Right lobe of liver (tissue), 4 donors: ENCODE data around the gene SPOCD1.

ENCODE experiments used
- CTCF ChIP-seq, 4 donors: fragments of 200-600 bp in 3 of 4; fragments of 450-650 bp in 1 of 4; IDR thresholded peaks; one replicate each; pipeline versions ENCODE4 v1.5.1 to v1.8.0; 2016 to 2022; ENCODE audit warnings: antibody characterized with exemption in 4 of 4, mild to moderate bottlenecking in 2 of 4
- POLR2A ChIP-seq: fragments of 450-650 bp; IDR thresholded peaks from one replicate; pipeline ENCODE4 v1.6.1; 2017; ENCODE audit warnings: antibody characterized with exemption, mild to moderate bottlenecking
- donor health status: DM: no; HTN: no; CAD: no.
- donor health status: DM: no; HTN: no; CAD: no.
- donor health status: DM: no; HTN: yes; CAD: no.

- TF ChIP-seq POLR2A: no peak
- TF ChIP-seq CTCF (IDR thresholded peaks at IDR 0.05): no peak
Measured at GRCh38 chr1:31814041-31814511, 1.7 kb downstream of the SPOCD1 start.
